Psoas muscle (tissue), 8 donors: ENCODE data around the gene LANCL1. TPM values are rescaled to one million over a fixed set of nuclear protein-coding genes. Genes with fewer than 3 reads are reported as not detected.
A peak's percentile ranks its signal among the peaks of the same experiment; 100 is the strongest.

Experiments used
- ATAC-seq, 4 donors: fragments of 200-7000 bp; cut with Tn5 transposase; one replicate each; pipeline ENCODE4 v1.9.1; 2020; ENCODE audit warnings: moderate library complexity in 3 of 4, mild to moderate bottlenecking in 2 of 4
- DNase-seq, 2 donors: peaks; one replicate each; pipeline ENCODE4 v3.0.0-alpha.2; 2020
- H3K27ac ChIP-seq: fragments of 200-600 bp; one replicate; pipeline ENCODE4 v1.8.0; 2022
- H3K27me3 ChIP-seq, 3 donors: fragments of 200-600 bp in 1 of 3; one replicate each; pipeline versions ENCODE4 v1.6.1 to v1.8.0; 2013 to 2022; ENCODE audit warnings: low read length in 2 of 3, mild to moderate bottlenecking in 2 of 3, moderate library complexity in 1 of 3; ENCODE audit not compliant: insufficient read depth in 3 of 3
- H3K36me3 ChIP-seq, 2 donors: fragments of 200-600 bp in 1 of 2; one replicate each; pipeline versions ENCODE4 v1.6.1 to v1.8.0; 2013 to 2022; ENCODE audit warnings: low read depth in 1 of 2, mild to moderate bottlenecking in 1 of 2, moderate library complexity in 1 of 2; ENCODE audit not compliant: insufficient read depth in 1 of 2
- H3K4me1 ChIP-seq: fragments of 200-600 bp; one replicate; pipeline ENCODE4 v1.8.0; 2022
- H3K4me3 ChIP-seq: fragments of 200-600 bp; one replicate; pipeline ENCODE4 v1.8.0; 2022; ENCODE audit warnings: mild to moderate bottlenecking
- H3K9me3 ChIP-seq: fragments of 200-600 bp; one replicate; pipeline ENCODE4 v1.8.0; 2022
- WGBS, 3 donors: extraction: QIAGEN DNeasy Blood & Tissue Kit; methylation state at CpG; one replicate each; pipeline versions ENCODE4 v1.1.6 to v1.1.7; 2013; 5-methylcytosine and 5-hydroxymethylcytosine counted together
- intact Hi-C, 2 donors: fragments of 100-400 bp; cut with DNase I; formaldehyde crosslinking; loops; one replicate each; pipeline versions ENCODE4 v1.11.0 to v1.14.2; 2022
- polyA plus RNA-seq, 3 donors: library from polyadenylated mRNA; stranded (reverse); fragments of 200-250 nt; gene quantifications; one replicate each; pipeline ENCODE4 v1.2.3, GENCODE V29; 2013
- total RNA-seq, 4 donors: library from RNA; stranded (reverse); fragmentation: NEBNext Ultra II Directional in 2 of 4; extraction: Animal tissue kit (Norgen Biotek cat#: 25700) in 2 of 4; gene quantifications; one replicate each; pipeline versions ENCODE4 v1.2.1 to v1.2.4, GENCODE V29; 2021 to 2023
- TF ChIP-seq, protein P1 (sequence below): fragments of 200-600 bp; IDR thresholded peaks from one replicate; pipeline ENCODE4 v1.8.0; 2022; ENCODE audit warnings: antibody characterized with exemption
- donor health status: healthy with polysubstance abuse.
- donor health status: DM: no; HTN: no; CAD: no; lungs with moderate emphysema.
- donor health status: Bipolar disorder and iron deficiency.
- donor health status: healthy.
- donor health status: DM: yes; HTN: yes; CAD: no.
- donor health status: DM: no; HTN: no; CAD: no.
- donor health status: DM: no; HTN: no; CAD: no.
- donor health status: DM: yes; HTN: yes; CAD: no.

The LANCL1 gene
- total and polyA plus RNA-seq, 7 donors: 8.8 to 41.0 (median 36.0) TPM

GRCh38 chr2:210392469-210392881 is 84.1 kb downstream of the LANCL1 start:
- Histone ChIP-seq H3K27me3 (no peaks in the 10 kb centered on the region), H3K9me3 (no peaks in the 10 kb centered on the region), H3K4me1 (peaks cover 27% of the 10 kb centered on the region), H3K4me3 (peak overlapping the region; percentile 21), H3K36me3 (no peaks in the 10 kb centered on the region), H3K27ac (peak overlapping the region; percentile 86)
- TF ChIP-seq, protein P1, sequence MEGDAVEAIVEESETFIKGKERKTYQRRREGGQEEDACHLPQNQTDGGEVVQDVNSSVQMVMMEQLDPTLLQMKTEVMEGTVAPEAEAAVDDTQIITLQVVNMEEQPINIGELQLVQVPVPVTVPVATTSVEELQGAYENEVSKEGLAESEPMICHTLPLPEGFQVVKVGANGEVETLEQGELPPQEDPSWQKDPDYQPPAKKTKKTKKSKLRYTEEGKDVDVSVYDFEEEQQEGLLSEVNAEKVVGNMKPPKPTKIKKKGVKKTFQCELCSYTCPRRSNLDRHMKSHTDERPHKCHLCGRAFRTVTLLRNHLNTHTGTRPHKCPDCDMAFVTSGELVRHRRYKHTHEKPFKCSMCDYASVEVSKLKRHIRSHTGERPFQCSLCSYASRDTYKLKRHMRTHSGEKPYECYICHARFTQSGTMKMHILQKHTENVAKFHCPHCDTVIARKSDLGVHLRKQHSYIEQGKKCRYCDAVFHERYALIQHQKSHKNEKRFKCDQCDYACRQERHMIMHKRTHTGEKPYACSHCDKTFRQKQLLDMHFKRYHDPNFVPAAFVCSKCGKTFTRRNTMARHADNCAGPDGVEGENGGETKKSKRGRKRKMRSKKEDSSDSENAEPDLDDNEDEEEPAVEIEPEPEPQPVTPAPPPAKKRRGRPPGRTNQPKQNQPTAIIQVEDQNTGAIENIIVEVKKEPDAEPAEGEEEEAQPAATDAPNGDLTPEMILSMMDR: no peak
- intact Hi-C loops: loop anchor here in 1 of 2 donors (1.0 kb wide), 1 partner anchor 68 kb away; no protein-coding TSS in a partner anchor
- 12 to 21% (median 13%) methylated on average over 4 of the region's 4 CpGs for WGBS, 3 donors
- no peak for DNase-seq
- ATAC-seq: peak; percentile 94 to 98 (median 95)

DNA sequence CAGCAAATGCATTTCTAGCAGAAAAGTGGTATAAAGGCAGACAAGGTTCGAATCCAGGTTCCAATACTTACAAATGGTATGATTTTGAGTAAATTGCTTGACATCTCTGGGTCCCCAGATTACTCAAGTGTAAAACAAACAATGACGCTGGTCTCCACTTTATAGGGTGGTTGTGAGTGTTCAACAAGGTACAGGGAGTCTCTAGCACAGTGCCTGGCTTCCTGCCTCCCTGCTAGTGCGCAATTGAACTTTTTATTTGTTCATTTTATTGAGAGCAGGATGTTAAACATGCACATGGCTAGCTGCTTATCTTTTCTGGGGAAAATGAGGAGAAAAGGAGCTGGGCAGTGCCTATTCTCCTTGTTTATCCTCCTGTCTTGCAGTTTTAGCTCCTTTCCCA is 86.7 kb downstream of the LANCL1 start:
- TF ChIP-seq, protein P1: no peak
- Histone ChIP-seq H3K4me1 (peaks cover 27% of the 10 kb centered on the region), H3K9me3 (no peaks in the 10 kb centered on the region), H3K4me3 (no peak overlapping the region), H3K27ac (peak overlapping the region; percentile 86), H3K36me3 (no peaks in the 10 kb centered on the region), H3K27me3 (no peaks in the 10 kb centered on the region)
- DNase-seq: no peak
- ATAC-seq: no peak
- intact Hi-C loops: loop anchor here (2.0 to 5.0 kb wide), 2 partner anchors 63 to 71 kb away; no protein-coding TSS in a partner anchor
- WGBS, 3 donors: 84 to 91% (median 88%) methylated on average over 3 of the region's 3 CpGs

GRCh38 chr2:210388148-210388547 is 88.4 kb downstream of the LANCL1 start:
- TF ChIP-seq, protein P1: no peak
- Histone ChIP-seq H3K4me3 (no peak overlapping the region), H3K27me3 (no peaks in the 10 kb centered on the region), H3K36me3 (no peaks in the 10 kb centered on the region), H3K4me1 (peaks cover 16% of the 10 kb centered on the region), H3K9me3 (no peaks in the 10 kb centered on the region), H3K27ac (peak overlapping the region; percentile 26)
- no peak for ATAC-seq
- intact Hi-C loops: loop anchor here in 1 of 2 donors (5.0 kb wide), 1 partner anchor 61 kb away; no protein-coding TSS in a partner anchor
- DNase-seq: no peak

DNA sequence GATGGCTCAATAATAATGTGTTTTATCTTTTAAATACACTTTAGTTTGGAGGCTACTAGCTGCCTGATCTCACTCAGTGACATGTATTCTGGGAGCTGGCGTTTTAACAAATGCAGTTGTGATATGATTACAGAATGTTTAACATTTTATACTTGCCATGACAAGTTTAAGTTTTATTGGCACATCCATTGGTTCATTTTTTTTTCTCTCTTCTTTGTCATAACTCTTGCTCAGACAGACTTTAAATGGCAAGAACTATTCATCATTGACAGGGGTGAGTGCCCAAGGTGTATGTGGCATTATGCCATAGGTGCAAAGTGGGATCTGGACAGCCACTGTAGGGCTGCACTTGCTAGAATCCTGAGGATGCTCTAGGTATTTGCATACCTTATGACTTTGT is 89.5 kb downstream of the LANCL1 start:
- DNase-seq (no peak), ATAC-seq (no peak)
- Histone ChIP-seq H3K27me3 (no peaks in the 10 kb centered on the region), H3K36me3 (no peaks in the 10 kb centered on the region), H3K4me3 (no peak overlapping the region), H3K27ac (peak overlapping the region; percentile 13), H3K9me3 (no peaks in the 10 kb centered on the region), H3K4me1 (peaks cover 12% of the 10 kb centered on the region)
- intact Hi-C loops: loop anchor here in 1 of 2 donors (5.0 kb wide), 1 partner anchor 60 kb away; no protein-coding TSS in a partner anchor
- TF ChIP-seq, protein P1: no peak
- WGBS, 3 donors: 49 to 55% (median 54%) methylated on average over 1 of the region's 1 CpG

Other genes starting within 250 kb of the LANCL1 start
- gene MYL1, start 161.6 kb downstream of the LANCL1 start, total RNA-seq: 1,000 to 10,000 TPM; 2,801 to 9,971 (median 3,746) TPM
- 1,000 to 10,000 TPM; 2,439 to 6,609 (median 5,589) TPM for gene MYL1, start 161.6 kb downstream of the LANCL1 start, polyA plus RNA-seq
- gene CPS1, start 79.8 kb upstream of the LANCL1 start, total RNA-seq: 1 to 10 TPM in 2 of 4 donors, under 1 TPM in 2; 0.55 to 2.3 (median 1.2) TPM
- under 1 TPM; 0.11 to 0.39 (median 0.13) TPM for gene CPS1, start 79.8 kb upstream of the LANCL1 start, polyA plus RNA-seq